Lower leg skin (tissue), 4 donors: ENCODE data around the gene IPO5. TPM values are rescaled to one million over a fixed set of nuclear protein-coding genes. Genes with fewer than 3 reads are reported as not detected.

ENCODE experiments used
- DNase-seq, 2 donors: peaks; one replicate each; pipeline ENCODE4 v3.0.0-alpha.2; 2019; ENCODE audit warnings: low spot score in 2 of 2
- H3K4me3 ChIP-seq: fragments of 200-600 bp; sonication (generic); 2 replicates; pipeline ENCODE4 v1.5.1; 2017; ENCODE audit warnings: mild to moderate bottlenecking, low read depth; ENCODE audit not compliant: poor library complexity, severe bottlenecking
- CTCF ChIP-seq, 3 donors: fragments of 450-650 bp; IDR thresholded peaks; one replicate each; pipeline ENCODE4 v1.5.1; 2016; ENCODE audit warnings: antibody characterized with exemption in 3 of 3, mild to moderate bottlenecking in 3 of 3, moderate library complexity in 2 of 3
- POLR2A ChIP-seq, 2 donors: fragments of 450-650 bp; IDR thresholded peaks; one replicate each; pipeline ENCODE4 v1.6.1; 2016 to 2017; ENCODE audit warnings: antibody characterized with exemption in 2 of 2, mild to moderate bottlenecking in 1 of 2, moderate library complexity in 1 of 2
- WGBS, 2 donors: methylation state at CpG; one replicate each; pipeline ENCODE4 v1.1.5; 2018; 5-methylcytosine and 5-hydroxymethylcytosine counted together
- intact Hi-C: fragments of 100-400 bp; cut with DNase I; formaldehyde crosslinking; loops from one replicate; pipeline ENCODE4 v1.15.0; 2023; ENCODE audit warnings: low total_unique reads
- total RNA-seq, 4 donors: library from RNA; depleted of rRNA; stranded (reverse); fragments of >200 nt; gene quantifications; one replicate each; pipeline ENCODE4 v1.1.0, GENCODE V29; 2016

IPO5 gene
- total RNA-seq, 4 donors from 2014 or later = 52.5 to 89.5 (median 75.0) TPM

GRCh38 chr13:97913206-97913605, 40.3 kb upstream of the IPO5 start:
- WGBS, 2 donors = 71% methylated on average over 2 of the region's 2 CpGs
- TF ChIP-seq POLR2A (IDR thresholded peaks at IDR 0.05) = no peak
- TF ChIP-seq CTCF (IDR thresholded peaks at IDR 0.05) = no peak
- no peak for DNase-seq
- H3K4me3 ChIP-seq = no peak overlapping the region
- intact Hi-C loops = no loop called here

- no peak overlapping the region for H3K4me3 ChIP-seq
- intact Hi-C loops = no loop called here
- DNase-seq = no peak
- 67 to 100% methylated on average over 1 of the region's 1 CpG for WGBS, 2 donors
- TF ChIP-seq CTCF (IDR thresholded peaks at IDR 0.05) (no peak), POLR2A (IDR thresholded peaks at IDR 0.05) (no peak)
Observed at GRCh38 chr13:97914540-97914939, 38.9 kb upstream of the IPO5 start.

DNA sequence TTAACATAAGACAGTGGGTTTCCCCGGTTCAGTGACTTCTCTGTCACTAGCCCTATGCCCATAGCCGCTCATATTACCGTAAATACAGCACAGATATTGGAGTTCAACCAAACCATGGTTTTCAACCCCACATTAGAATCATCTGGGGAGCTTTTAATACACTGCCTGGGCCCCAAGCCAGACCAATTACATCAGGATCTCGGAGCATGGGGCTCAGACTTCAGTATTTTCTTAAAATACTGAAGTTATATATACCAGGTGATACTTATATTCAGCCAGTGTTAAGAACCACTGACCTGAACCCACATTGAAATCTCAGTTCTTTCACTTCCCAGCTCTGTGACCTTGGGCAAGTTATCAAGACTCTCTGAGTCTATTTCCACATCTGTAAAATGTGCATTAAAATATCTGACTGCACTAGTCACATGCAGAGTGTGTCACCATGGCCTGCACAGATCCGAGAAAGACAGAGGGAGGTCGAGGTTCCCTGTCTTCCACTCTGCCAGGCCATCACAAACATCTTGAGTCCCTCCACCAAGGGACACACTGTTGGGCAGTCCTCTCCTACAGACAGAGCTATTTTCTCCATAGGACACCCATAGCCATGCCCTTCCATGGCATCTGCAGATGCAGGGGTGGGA, 32.2 kb upstream of the IPO5 start:
- DNase-seq = no peak
- intact Hi-C loops = no loop called here
- no peak overlapping the region for H3K4me3 ChIP-seq
- no peak for TF ChIP-seq CTCF (IDR thresholded peaks at IDR 0.05)
- no peak for TF ChIP-seq POLR2A (IDR thresholded peaks at IDR 0.05)
- 56 to 67% methylated on average over 6 of the region's 6 CpGs for WGBS, 2 donors

DNA sequence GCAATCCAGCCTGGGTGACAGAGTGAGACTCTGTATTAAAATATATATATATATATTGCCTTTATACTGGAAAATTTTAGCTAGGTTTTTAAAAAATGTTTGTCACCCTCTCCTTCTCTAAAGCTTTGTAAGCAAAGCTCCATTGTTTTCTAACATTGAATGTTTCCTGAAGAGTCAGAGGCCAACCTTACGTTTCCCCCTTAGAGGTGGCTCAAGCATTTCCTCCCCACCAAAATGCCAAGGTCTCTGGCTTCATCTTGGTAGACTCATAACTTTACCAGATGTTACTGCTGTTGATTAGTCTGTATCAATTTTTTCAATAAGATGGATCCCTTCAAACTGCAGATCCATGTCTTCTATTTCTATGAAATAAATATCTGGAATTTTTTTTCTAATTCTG, 25.2 kb upstream of the IPO5 start:
- 71 to 89% methylated on average over 1 of the region's 1 CpG for WGBS, 2 donors
- no peak for TF ChIP-seq CTCF (IDR thresholded peaks at IDR 0.05)
- no peak for TF ChIP-seq POLR2A (IDR thresholded peaks at IDR 0.05)
- intact Hi-C loops = no loop called here
- no peak for DNase-seq
- H3K4me3 ChIP-seq = no peak overlapping the region

DNA sequence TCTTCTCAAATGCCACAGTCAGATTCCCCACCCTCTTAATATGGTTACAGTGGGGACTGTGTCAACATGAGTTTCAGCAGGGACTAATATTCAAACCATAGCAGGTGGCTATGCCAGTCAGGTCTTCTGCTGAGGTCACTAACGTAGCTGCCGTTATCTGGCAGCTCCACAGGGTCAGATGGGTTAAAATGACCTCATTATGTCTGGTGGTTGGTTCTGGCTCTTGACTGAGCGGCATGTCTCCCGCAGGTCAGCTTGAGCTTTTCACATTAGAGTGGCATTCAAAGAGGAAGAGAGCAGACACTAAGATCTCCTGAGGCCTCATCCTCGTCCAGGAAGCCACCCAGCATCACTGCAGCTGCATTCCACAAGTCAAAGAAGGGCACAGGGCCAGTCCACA, 21.4 kb upstream of the IPO5 start:
- no peak overlapping the region for H3K4me3 ChIP-seq
- 78 to 83% methylated on average over 5 of the region's 5 CpGs for WGBS, 2 donors
- peak in 1 of 2 donors; percentile 37 for DNase-seq
- no peak for TF ChIP-seq POLR2A (IDR thresholded peaks at IDR 0.05)
- TF ChIP-seq CTCF (IDR thresholded peaks at IDR 0.05) = no peak
- intact Hi-C loops = no loop called here

DNA sequence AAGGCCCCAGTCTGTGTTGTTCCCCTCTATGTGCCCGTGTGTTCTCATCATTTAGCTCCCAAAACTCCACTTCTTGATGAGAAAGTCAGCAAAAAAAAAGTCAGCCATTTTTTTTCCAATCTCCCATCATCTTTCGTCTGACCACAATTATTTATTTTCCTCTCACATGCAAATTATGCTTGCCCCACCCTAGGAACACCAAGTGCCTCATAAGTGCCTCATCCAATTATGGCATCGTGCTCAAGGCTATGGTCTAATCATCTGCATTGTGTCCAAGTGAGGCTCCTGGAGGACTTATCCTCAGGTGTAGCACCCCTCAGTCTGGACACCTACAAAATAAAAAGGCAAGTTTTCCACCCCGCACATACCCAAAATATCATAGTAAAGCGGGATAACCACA, 20.8 kb upstream of the IPO5 start:
- intact Hi-C loops = no loop called here
- H3K4me3 ChIP-seq = no peak overlapping the region
- DNase-seq = no peak
- WGBS, 2 donors = 77 to 83% methylated on average over 5 of the region's 5 CpGs
- TF ChIP-seq POLR2A (IDR thresholded peaks at IDR 0.05) (no peak), CTCF (IDR thresholded peaks at IDR 0.05) (no peak)
